Kasumi-1 (cell line): ENCODE results near the gene CSNK1G1.
A peak's percentile ranks its signal among the peaks of the same experiment; 100 is the strongest.
"Not testable (repeated sequence)": the region's sequence is repeated elsewhere in the genome, so short reads cannot be mapped to it uniquely, and the experiment has no call there.

Experiments
- DNase-seq, 2 experiments: peaks; one replicate each; lab custom pipeline; 2025; lab: John Stamatoyannopoulos, UW

The CSNK1G1 gene

DNA sequence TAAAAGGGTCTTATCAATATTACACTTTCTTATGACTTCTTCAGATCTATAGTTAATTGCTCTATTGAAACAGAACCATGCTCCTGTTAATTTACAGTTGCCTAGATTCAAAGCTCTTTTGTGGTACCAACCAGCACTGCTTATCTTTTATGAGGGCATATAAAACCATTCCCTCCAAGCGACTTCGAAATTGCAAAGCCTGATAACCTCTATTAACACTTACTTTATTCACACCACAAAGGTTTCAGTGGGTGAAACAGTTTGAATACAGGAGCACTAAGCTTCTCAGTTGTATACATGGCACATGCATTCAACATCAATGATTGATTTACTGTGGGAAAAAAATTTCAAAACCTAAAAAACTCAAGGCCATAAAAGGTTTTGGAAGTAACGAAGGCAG is 118.3 kb downstream of the CSNK1G1 start:
- no peak for DNase-seq

DNA sequence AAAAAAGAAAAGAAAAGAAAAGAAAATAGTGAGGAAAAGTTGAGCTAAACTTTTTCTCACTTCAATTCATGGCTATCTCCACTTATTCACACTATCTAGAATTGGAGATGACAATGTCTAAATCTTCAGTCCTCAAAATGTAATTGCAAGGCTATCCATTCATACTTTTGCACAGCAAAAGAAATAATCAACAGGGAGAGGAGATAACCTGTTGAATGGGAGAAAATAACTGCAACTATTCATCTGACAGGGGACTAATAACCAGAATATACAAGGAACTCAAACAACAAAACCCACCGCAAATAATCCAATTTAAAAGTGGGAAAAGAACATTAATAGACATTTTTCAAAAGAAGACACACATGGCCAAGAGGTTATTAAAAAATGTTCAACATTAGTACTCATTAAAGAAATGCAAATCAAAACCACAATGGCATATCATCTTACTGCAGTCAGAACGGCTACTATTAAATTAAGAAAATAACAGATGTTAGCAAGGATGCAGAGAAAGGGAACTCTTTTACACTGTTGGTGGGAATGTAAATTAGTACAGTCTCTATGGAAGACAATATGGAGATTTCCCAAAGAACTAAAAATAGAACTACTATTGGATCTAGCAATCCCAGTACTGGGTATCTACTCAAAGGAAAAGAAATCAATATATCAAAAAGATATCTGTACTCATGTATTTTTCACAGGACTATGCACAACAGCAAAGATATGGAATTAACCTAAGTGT is 119.6 kb downstream of the CSNK1G1 start:
- DNase-seq = no peak

DNA sequence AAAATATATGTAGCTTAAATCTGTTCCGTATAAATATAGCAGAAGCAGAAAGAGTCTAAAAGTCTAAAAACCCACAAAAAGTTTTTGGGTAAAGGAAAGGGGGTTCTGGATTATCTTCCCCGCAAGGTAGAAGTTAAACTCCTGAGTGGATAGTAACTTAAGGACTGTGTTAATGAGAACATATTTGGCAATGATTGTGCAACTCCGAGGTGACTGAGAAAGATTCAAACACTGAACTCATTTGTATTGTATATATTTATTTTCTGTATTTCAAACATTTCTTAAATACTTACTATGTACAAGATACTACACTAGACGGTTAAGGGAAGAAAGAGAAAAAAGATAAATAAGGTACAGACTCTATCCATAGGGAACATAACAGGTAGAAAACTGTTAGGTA is 120.4 kb downstream of the CSNK1G1 start:
- DNase-seq = no peak

DNA sequence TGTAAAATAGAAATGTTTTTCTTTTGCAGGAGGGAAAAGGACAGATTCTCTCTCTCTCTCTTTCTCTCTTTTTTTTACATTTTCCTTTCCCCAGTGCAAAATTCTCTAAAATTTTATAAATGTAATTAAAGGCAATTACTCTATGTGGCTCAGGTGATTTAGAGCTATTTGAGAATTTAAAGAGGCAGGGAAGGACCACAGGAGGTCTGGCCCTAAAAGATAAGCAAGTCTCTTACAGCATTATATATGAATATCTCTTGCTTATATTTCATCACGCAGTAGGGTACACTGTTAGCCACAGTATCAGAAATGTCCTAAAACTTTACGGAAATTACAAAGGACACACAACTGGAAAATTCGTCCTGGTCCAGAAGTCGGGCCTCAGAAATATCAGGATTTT is 122.7 kb downstream of the CSNK1G1 start:
- DNase-seq = no peak

DNA sequence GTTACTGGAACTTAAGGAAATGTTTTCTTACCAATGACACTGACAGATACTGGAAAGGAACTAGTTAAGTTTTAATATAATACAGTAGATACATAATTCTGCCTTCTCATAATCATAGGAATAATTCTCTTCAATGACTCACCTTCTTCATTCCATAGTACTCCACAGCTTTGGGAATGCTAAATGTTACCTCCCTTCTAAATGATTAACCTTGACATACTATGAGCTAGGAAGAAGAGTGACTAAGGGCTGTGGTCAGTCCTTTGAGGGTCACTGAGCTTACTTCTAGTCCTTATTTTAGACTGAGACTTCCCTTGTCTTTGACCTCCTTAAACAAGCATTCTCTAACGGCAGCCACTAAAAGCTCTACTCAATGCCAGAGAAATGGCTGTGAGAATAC is 123.6 kb downstream of the CSNK1G1 start:
- DNase-seq = no peak

DNA sequence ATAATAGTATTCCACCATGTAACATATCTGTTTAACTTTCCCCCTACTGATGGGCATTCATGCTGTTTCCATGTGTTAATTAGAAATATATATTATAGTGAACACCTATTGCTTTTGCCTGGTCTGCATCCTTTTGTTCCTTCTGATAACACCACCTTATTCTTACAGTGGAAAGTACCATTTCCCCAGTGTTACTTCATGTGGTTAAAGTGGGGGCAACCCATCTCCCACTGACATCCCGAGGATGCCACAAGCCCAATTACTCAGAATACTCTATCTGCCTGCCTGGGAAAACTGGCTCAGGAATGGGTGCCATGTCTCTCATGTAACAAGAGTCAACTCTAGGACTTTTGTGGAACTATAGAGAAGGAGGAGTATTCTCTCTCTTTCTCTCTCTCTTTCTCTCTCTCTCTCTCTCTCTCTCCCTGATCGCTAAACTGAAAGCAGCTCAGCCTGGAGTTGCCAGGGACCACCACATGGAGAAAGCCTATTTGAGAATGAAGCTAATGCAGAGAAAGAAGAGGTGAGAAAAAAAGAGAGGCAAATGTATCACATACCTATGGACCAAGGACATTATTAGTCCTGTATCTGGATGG is 126.7 kb downstream of the CSNK1G1 start:
- no peak for DNase-seq

DNA sequence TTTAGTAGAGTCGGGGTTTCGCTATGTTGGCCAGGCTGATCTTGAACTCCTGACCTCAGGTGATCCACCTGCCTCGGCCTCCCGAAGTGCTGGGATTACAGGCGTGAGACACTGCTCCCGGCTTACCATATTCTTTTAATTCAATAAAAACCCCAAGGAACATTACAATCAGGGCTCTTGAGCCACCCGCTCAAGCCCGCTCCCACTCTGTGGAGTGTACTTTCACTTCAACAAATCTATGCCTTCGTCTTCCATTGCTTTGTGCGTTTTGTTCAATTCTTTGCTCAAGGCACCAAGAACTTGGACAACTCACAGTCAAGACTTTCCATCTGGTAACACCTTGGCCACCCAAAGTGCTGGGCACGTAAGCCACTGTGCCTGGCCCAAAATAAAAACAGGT is 130.2 kb downstream of the CSNK1G1 start:
- DNase-seq = no peak

DNA sequence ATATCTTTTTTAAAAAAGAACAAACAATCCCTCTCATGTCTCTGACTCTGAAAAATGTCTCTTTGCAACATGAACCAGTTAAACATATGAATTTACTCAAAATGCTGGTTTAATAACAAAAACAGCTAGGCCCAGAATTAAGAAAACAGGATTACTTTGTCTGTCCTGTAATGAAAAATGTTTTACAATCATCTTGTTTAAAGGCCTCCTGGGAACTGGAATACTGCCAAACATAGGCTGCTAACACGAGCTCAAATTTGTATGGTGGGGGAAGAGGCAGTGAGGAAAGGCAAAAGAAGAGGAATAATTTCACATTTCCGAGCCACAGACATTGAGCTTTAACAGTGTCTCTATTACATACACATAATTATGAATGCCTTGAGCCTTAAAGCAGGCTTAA is 131.5 kb downstream of the CSNK1G1 start:
- no peak for DNase-seq

DNA sequence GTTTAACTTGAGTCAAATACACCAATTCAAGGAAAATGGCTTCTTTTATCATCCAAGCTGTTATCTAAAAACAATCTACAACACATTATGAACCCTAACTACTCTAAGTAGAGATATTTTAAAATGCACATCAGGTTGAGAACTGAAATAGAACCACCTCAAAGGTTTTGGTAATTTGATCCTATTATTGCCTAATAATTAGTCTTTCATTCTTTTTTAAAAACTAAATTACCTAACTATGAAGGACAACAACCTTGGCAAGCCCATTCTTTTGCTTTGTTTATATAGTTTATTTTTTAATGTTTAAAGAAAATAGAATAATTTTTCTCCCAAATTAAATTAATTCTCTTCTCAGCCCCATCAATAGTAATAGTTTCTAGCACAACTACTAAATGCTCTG is 132.1 kb downstream of the CSNK1G1 start:
- no peak for DNase-seq

DNA sequence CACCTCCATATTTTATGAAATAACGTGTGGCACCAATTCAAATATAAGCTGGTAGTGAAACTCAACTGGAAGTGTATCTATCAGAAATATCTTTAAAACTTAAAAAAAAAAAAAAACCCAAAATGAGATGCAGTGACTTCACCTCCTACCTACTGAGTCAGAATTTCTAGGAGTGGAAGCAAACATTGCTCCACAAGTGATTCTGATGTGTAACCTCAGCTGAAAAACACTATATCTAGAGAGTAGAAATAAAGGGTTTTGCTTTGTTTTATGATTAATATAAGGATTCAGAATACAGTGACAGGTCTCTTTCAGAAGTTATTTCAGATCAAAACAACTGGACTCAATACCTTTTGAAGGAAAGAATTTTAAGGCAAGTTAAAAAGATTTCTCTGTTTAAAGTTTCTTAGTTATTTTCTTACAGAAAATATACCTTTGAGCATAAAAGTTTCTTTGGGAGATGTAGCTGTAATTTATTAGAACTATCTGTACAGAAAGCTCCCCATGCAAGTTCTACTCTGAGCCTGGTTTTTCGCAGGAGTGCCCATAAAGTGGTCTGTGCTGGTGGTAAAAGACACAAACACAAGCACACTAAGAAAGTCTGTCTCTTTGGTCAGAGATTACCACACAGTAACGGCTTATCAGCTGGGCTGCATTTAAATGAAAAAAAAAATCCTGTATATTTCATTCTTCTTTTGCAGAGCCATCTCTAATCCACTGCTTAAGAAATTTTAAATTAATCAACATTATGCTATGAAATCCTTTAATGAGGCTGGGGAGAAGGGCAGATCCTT is 133.2 kb downstream of the CSNK1G1 start:
- DNase-seq = no peak

DNA sequence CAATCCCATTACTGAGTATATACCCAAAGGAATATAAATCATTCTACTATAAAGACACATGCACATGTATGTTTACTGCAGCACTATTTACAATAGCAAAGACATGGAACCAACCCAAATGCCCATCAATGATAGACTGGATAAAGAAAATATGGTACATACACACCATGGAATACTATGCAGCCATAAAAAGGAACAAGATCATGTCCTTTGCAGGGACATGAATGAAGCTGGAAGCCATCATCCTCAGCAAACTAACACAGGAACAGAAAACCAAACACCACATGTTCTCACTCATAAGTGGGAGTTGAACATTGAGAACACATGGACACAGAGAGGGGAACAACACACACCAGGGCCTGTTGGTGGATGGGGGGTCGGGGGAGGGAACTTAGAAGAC is 134.1 kb downstream of the CSNK1G1 start:
- DNase-seq = not testable (repeated sequence)

DNA sequence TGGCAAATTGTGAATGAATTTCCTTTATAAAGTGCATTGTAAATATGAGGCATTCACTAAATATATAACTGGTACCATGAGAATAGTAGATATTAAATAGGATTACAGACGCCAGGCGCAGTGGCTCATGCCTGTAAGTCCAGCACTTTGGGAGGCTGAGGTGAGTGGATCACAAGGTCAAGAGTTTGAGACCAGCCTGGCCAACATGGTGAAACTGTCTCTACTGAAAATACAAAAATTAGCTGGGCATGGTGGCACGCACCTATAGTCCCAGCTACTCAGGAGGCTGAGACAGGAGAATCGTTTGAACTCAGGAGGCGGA is 138.6 kb downstream of the CSNK1G1 start:
- not testable (repeated sequence) for DNase-seq

DNA sequence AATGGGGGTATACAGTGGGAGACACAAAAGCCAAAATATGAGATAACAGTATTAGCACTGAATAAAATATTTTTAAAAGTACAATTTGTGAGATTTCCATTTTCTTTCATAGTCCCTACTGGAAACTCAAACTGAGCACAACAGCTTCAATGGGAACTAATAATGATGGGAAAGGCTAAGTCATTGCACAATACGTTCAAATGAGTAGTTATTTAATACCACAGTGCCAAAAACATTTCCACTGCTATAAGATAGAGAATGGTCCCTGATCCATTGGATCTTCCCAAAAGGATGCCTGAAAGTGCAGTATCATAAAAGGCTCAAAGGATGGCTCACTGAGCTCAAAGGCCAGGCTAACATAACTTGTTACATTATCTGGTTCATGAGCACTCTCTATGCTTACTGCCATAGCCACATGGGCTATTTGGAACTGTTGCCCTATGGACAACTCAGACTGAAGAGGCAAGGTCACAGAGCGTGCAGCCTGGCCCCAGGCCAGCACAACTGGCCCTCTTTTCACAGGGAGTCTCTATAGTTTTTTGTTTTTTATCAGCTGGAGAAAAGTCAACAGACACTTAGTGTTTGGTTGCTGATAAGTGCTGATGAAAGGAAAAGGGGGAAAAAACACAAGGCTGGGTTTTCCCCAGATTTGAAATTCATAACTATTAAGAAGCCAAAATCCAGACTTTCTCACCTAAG is 139.1 kb downstream of the CSNK1G1 start:
- no peak for DNase-seq

DNA sequence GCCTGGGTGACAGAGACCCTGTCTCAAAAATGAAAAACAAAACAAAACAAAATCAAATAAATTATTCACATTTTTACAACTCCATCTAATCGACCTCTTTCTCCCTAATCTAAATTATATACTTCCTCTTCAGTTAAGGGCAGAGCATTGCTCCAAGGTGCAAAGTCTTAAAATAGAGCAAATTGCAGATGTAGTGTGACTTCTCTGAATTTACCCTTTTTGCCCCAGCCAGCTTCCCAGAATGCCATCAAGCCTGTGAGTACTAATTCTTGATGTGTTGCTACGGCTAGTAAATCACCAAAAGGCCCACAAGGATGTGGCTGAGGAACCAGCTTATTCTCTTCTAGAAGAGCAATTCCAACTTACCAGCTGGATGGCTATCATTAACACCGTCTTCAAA is 139.8 kb downstream of the CSNK1G1 start:
- no peak for DNase-seq

DNA sequence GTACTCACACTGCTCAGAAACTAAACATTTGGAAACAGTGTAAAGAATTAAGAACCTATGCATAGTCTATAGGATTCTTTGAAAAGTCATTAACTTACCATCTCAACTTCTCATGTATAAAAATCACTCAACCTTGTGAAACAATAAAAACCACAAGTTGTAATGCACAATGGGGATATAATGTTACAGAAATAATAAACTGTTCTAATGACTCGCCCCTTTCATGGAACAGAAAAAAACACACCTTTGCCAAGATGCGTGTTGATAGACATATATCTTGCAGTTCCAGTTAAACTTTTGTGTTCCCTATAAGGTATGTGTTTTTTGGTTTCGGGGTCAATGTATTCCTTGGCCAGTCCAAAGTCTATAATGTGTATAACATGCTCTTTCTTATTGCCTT is 142.3 kb downstream of the CSNK1G1 start:
- DNase-seq = no peak

DNA sequence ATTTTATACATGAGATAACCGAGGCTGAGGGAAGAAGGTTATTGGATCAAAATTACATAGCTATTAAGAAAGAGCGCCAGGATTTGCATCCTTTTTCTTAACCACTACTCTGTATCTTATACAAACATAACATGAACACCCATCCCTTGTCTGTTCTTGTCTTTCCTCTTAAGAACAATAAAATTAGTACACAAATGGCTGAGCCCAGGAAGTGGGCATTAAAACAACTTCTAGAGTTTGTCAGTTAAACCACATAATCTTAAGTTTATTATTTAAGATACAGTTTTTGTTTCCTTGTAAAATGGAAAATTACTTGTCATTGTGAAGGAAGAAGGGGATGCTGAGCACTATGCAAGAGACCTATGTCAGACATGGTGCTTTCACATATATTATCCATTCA is 144.3 kb downstream of the CSNK1G1 start:
- no peak for DNase-seq

DNA sequence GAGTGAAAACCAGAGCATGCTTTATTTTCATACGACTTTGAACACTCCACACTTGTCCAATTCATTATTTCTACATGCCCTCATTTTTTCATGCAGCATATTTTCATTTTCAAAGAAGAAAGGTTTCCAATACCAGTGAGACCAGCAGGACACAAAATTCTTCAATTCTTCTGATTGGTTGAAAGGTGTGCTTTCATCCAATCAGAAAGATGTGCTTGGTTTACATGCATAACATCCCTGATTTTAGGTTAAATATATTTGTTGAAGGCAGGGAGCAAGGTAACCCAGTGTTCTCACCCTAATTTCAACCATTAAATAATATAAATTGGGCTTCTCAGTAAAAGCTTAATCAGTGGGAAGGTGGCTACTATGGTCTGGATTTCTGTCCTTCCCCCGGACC is 145.6 kb downstream of the CSNK1G1 start:
- no peak for DNase-seq

DNA sequence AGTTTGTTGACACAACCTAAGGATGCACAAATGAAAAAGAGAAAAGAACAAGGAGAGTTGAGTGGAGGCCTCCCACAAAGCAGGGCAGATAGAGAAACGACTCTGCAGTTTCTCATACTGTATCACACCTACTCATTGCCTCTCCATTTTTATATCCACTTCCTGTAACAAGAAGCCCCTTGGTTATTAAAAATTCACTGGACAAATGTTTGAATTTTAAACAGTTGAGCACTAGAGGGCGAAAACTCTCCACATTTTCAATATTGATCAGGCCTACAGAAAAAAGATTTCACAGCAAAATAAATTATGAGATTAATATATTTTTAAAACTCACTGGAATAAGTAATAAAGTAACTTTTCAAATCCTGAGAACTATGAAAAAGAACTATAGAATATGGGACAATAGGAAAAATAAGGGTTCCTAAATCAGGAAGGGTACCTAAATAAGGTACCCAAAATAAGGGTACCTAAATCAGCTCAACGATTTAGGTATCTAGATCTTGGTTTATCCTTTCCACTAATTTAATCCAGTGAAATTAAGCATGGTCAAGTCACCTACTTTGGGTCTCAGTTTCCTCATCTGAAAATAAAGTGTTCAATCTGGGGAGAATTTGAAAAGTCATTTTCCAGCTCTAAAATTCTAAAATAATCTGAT is 146.2 kb downstream of the CSNK1G1 start:
- peak; percentile 47 to 80 for DNase-seq

DNA sequence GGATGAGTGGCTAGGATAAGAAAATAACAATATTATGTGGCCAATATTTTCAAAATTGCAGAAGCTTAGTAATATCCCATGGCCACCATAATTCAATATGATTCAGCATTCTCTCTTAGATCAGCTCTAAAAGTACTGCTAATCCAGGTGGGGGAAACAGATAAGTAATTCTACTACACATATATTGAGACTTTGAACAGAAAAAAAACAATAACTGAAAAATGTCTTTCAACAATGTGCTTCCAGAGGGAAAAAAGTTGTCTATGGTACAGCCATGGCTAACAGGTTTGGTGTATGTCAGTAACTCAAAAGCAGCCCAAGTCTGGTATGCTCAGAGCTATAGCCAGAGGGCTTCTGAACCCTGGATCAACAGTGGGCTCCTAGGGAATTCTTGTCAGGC is 150.8 kb downstream of the CSNK1G1 start:
- DNase-seq = no peak

DNA sequence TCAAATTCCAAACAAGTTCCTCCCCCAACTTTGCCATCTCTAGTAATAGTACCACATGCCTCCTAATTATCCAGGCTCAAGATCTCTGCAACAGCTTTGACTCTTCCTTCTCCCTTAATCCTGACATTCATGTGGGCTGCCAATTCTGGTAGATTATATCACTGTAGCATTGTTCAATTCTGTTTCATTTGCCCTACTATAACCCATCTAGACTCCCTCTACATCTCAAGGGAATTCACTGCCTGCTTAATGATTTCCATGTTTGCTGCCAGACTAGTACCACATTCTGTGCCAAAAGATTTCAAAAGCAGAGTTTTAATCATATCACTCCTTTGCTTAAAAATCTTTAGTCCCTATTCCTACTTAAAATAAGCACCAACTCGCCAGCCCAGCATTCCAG is 158.5 kb downstream of the CSNK1G1 start:
- no peak for DNase-seq

DNA sequence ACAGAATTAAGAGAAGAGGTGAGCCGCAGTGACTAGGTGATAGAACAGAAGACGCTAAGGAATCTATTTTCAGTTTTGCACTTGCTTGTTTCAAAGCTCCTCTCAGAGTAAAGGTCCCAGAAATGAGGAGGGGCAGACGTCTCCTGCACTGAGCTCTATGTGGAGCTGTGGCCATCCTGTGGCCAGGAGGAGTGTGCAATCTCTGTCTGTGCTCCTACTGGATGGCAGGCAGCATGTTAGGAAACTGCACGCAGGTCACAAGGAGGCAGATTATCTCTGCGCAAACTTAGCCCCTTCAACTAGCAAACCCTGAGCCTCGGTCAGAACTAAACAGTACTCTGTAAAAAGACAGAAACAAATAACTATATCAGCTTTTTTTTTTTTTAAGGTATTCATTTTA is 162.0 kb downstream of the CSNK1G1 start:
- no peak for DNase-seq
